NCI-H2227 (cell line): ENCODE results near the gene MACROD2.

Experiments
- DNase-seq: peaks from one replicate; lab custom pipeline; 2025; ENCODE audit not compliant: unreplicated experiment; lab: John Stamatoyannopoulos, UW

MACROD2 gene

GRCh38 chr20:15063081-15063480, 1067.8 kb downstream of the MACROD2 start:
- no peak for DNase-seq

- no peak for DNase-seq
Observed at GRCh38 chr20:15064741-15065140, 1069.4 kb downstream of the MACROD2 start.

- no peak for DNase-seq
Observed at GRCh38 chr20:15065794-15066193, 1070.5 kb downstream of the MACROD2 start.

GRCh38 chr20:15068486-15068885, 1073.2 kb downstream of the MACROD2 start:
- no peak for DNase-seq

- no peak for DNase-seq
Observed at GRCh38 chr20:15069355-15069754, 1074.0 kb downstream of the MACROD2 start.

- DNase-seq = no peak
Observed at GRCh38 chr20:15071085-15071808, 1075.9 kb downstream of the MACROD2 start.

GRCh38 chr20:15072316-15072715, 1077.0 kb downstream of the MACROD2 start:
- no peak for DNase-seq

- DNase-seq = no peak
Observed at GRCh38 chr20:15075586-15075985, 1080.3 kb downstream of the MACROD2 start.

- DNase-seq = no peak
Observed at GRCh38 chr20:15076785-15077184, 1081.5 kb downstream of the MACROD2 start.

- no peak for DNase-seq
Observed at GRCh38 chr20:15077733-15078250, 1082.5 kb downstream of the MACROD2 start.

GRCh38 chr20:15079594-15080340, 1084.5 kb downstream of the MACROD2 start:
- no peak for DNase-seq

- no peak for DNase-seq
Observed at GRCh38 chr20:15081261-15081660, 1085.9 kb downstream of the MACROD2 start.

GRCh38 chr20:15091421-15092037, 1096.2 kb downstream of the MACROD2 start:
- no peak for DNase-seq

- DNase-seq = no peak
Observed at GRCh38 chr20:15098351-15098750, 1103.0 kb downstream of the MACROD2 start.

GRCh38 chr20:15099130-15099529, 1103.8 kb downstream of the MACROD2 start:
- no peak for DNase-seq

GRCh38 chr20:15100506-15101160, 1105.3 kb downstream of the MACROD2 start:
- no peak for DNase-seq

- no peak for DNase-seq
Observed at GRCh38 chr20:15107931-15108330, 1112.6 kb downstream of the MACROD2 start.

GRCh38 chr20:15109494-15109893, 1114.2 kb downstream of the MACROD2 start:
- no peak for DNase-seq

GRCh38 chr20:15111654-15112053, 1116.3 kb downstream of the MACROD2 start:
- no peak for DNase-seq

- DNase-seq = no peak
Observed at GRCh38 chr20:15113144-15113773, 1117.9 kb downstream of the MACROD2 start.
